Omental fat pad (tissue), 4 donors: ENCODE data around the gene NIF3L1. TPM values are rescaled to one million over a fixed set of nuclear protein-coding genes. Genes with fewer than 3 reads are reported as not detected.
A peak's percentile ranks its signal among the peaks of the same experiment; 100 is the strongest.

Experiments
- ATAC-seq: fragments of 150-250 bp; one replicate; pipeline ENCODE4 v1.9.1; 2016; ENCODE audit warnings: mild to moderate bottlenecking, moderate library complexity; ENCODE audit not compliant: low FRiP score
- DNase-seq: peaks from one replicate; pipeline ENCODE4 v3.0.0-alpha.2; 2019; ENCODE audit warnings: low spot score
- CTCF ChIP-seq, 3 donors: fragments of 450-650 bp; IDR thresholded peaks; one replicate each; pipeline ENCODE4 v1.5.1; 2016 to 2017; ENCODE audit warnings: antibody characterized with exemption in 3 of 3, mild to moderate bottlenecking in 3 of 3, moderate library complexity in 2 of 3
- total RNA-seq, 4 donors: library from RNA; depleted of rRNA; stranded (reverse); fragments of >200 nt; gene quantifications; one replicate each; pipeline ENCODE4 v1.1.0, GENCODE V29; 2016

Gene NIF3L1
- total RNA-seq = 10 to 100 TPM in 3 of 4 donors, 1 to 10 TPM in 1; 9.2 to 24.1 (median 15.6) TPM

- peak; percentile 94 for ATAC-seq
- peak; percentile 91 for DNase-seq
- TF ChIP-seq CTCF (IDR thresholded peaks at IDR 0.05) = no peak
Observed at GRCh38 chr2:200888704-200889625, at the start of gene NIF3L1, which contains the start of gene PPIL3. NIF3L1 (plus strand) TSS chr2:200889371; CDS start chr2:200891944, 2,573 bp downstream. PPIL3 (minus strand) TSS chr2:200889077; CDS start chr2:200887615, 1,462 bp downstream.

GRCh38 chr2:200839513-200839912, 49.7 kb upstream of the NIF3L1 start:
- no peak for ATAC-seq
- DNase-seq = no peak
- TF ChIP-seq CTCF (IDR thresholded peaks at IDR 0.05) = no peak

- no peak for ATAC-seq
- TF ChIP-seq CTCF (IDR thresholded peaks at IDR 0.05) = no peak
- no peak for DNase-seq
Observed at GRCh38 chr2:200843993-200844948, 44.9 kb upstream of the NIF3L1 start.

GRCh38 chr2:200845194-200845593, 44.0 kb upstream of the NIF3L1 start:
- no peak for TF ChIP-seq CTCF (IDR thresholded peaks at IDR 0.05)
- ATAC-seq = peak; percentile 48

GRCh38 chr2:200845669-200846325, 43.4 kb upstream of the NIF3L1 start:
- DNase-seq = no peak
- no peak for TF ChIP-seq CTCF (IDR thresholded peaks at IDR 0.05)
- ATAC-seq = no peak

More at GRCh38 chr2:200845194-200845593, 44.0 kb upstream of the NIF3L1 start:
- DNase-seq = no peak

GRCh38 chr2:200847269-200847668, 41.9 kb upstream of the NIF3L1 start:
- TF ChIP-seq CTCF (IDR thresholded peaks at IDR 0.05) = no peak
- DNase-seq (no peak), ATAC-seq (no peak)
